Liver (tissue), 9 donors: ENCODE data around the gene ARID4B. TPM values are rescaled to one million over a fixed set of nuclear protein-coding genes. Genes with fewer than 3 reads are reported as not detected.

ENCODE experiments used
- DNase-seq: peaks from one replicate; pipeline ENCODE4 v3.0.0-alpha.2; 2017; ENCODE audit warnings: low spot score
- H3K27ac ChIP-seq, 2 donors: one replicate each; pipeline ENCODE4 v1.7.0; 2013; ENCODE audit warnings: inconsistent platforms in 2 of 2, low read length in 2 of 2, control low read depth in 1 of 2, low read depth in 1 of 2, mild to moderate bottlenecking in 1 of 2
- H3K27me3 ChIP-seq, 4 donors: one replicate each; pipeline versions ENCODE4 v1.6.1 to v1.7.0; 2013; ENCODE audit warnings: low read length in 3 of 4, inconsistent platforms in 1 of 4, mild to moderate bottlenecking in 1 of 4, moderate library complexity in 1 of 4; ENCODE audit not compliant: control insufficient read depth in 4 of 4, insufficient read depth in 4 of 4
- H3K36me3 ChIP-seq, 4 donors: one replicate each; pipeline versions ENCODE4 v1.6.1 to v1.7.0; 2013; ENCODE audit warnings: low read length in 3 of 4, mild to moderate bottlenecking in 3 of 4, low read depth in 1 of 4, moderate library complexity in 1 of 4; ENCODE audit not compliant: control insufficient read depth in 4 of 4, insufficient read depth in 3 of 4
- H3K4me1 ChIP-seq, 4 donors: one replicate each; pipeline versions ENCODE4 v1.6.1 to v1.7.0; 2013; ENCODE audit warnings: low read length in 3 of 4, mild to moderate bottlenecking in 3 of 4, moderate library complexity in 1 of 4; ENCODE audit not compliant: control insufficient read depth in 4 of 4, insufficient read depth in 4 of 4
- H3K4me3 ChIP-seq, 3 donors: one replicate each; pipeline versions ENCODE4 v1.6.1 to v1.7.0; 2013; ENCODE audit warnings: low read length in 3 of 3, control low read depth in 1 of 3, low read depth in 1 of 3, mild to moderate bottlenecking in 1 of 3
- H3K9ac ChIP-seq, 2 donors: one replicate each; pipeline ENCODE4 v1.7.0; 2013; ENCODE audit warnings: low read length in 2 of 2, mild to moderate bottlenecking in 2 of 2, moderate library complexity in 2 of 2, control low read depth in 1 of 2, low read depth in 1 of 2
- H3K9me3 ChIP-seq, 4 donors: one replicate each; pipeline versions ENCODE4 v1.6.1 to v1.7.0; 2013; ENCODE audit warnings: low read length in 3 of 4; ENCODE audit not compliant: control insufficient read depth in 4 of 4
- EGR1 ChIP-seq, 2 donors: IDR thresholded peaks; 2 replicates each; pipeline ENCODE4 v1.6.1; 2016 to 2018; ENCODE audit warnings: antibody characterized with exemption in 2 of 2, low read depth in 2 of 2
- FOXA2 ChIP-seq: IDR thresholded peaks from 2 replicates; pipeline ENCODE4 v1.6.1; 2016; ENCODE audit warnings: antibody characterized with exemption
- GABPA ChIP-seq, 2 donors: IDR thresholded peaks in 1 of 2; conservative IDR thresholded peaks in 1 of 2; 2 replicates each; pipeline ENCODE4 v1.6.1; 2016; ENCODE audit warnings: antibody characterized with exemption in 2 of 2, mild to moderate bottlenecking in 1 of 2, moderate library complexity in 1 of 2
- HNF4G ChIP-seq: IDR thresholded peaks from 2 replicates; pipeline ENCODE4 v1.6.1; 2016; ENCODE audit warnings: antibody characterized with exemption
- JUND ChIP-seq, 2 donors: IDR thresholded peaks; 2 replicates each; pipeline ENCODE4 v1.6.1; 2016; ENCODE audit warnings: antibody characterized with exemption in 2 of 2
- NR2F2 ChIP-seq: IDR thresholded peaks from 2 replicates; pipeline ENCODE4 v1.6.1; 2016; ENCODE audit warnings: antibody characterized with exemption
- RAD21 ChIP-seq, 2 donors: IDR thresholded peaks; 2 replicates each; pipeline ENCODE4 v1.6.1; 2016; ENCODE audit warnings: antibody characterized with exemption in 2 of 2, mild to moderate bottlenecking in 2 of 2
- RXRA ChIP-seq, 2 donors: IDR thresholded peaks; 2 replicates each; pipeline ENCODE4 v1.6.1; 2017 to 2018; ENCODE audit warnings: antibody characterized with exemption in 2 of 2, mild to moderate bottlenecking in 1 of 2
- SP1 ChIP-seq: IDR thresholded peaks from 2 replicates; pipeline ENCODE4 v1.6.1; 2018; ENCODE audit warnings: antibody characterized with exemption, mild to moderate bottlenecking
- TAF1 ChIP-seq: conservative IDR thresholded peaks from 2 replicates; pipeline ENCODE4 v1.6.1; 2016; ENCODE audit warnings: antibody characterized with exemption, mild to moderate bottlenecking
- YY1 ChIP-seq: IDR thresholded peaks from 2 replicates; pipeline ENCODE4 v1.6.1; 2016; ENCODE audit warnings: antibody characterized with exemption, mild to moderate bottlenecking
- WGBS: extraction: QIAGEN DNeasy Blood & Tissue Kit; methylation state at CpG from one replicate; pipeline ENCODE4 v1.1.7; 2013; 5-methylcytosine and 5-hydroxymethylcytosine counted together
- polyA plus RNA-seq, 2 donors: library from polyadenylated mRNA; stranded (reverse) in 1 of 2; unstranded in 1 of 2; fragments of 200-250 nt in 1 of 2; fragments of >200 nt in 1 of 2; fragmentation: Nextera tagmentation in 1 of 2; extraction: Ambion mirVana in 1 of 2; gene quantifications; one replicate each; pipeline versions ENCODE4 v1.2.1 to v1.2.3, GENCODE V29; 2013 to 2015
- total RNA-seq, 2 donors: library from RNA; depleted of rRNA; stranded (reverse); fragments of >200 nt; gene quantifications; one replicate each; pipeline ENCODE4 v1.2.3, GENCODE V29; 2014
- TF ChIP-seq, protein P1 (sequence below): IDR thresholded peaks from 2 replicates; pipeline ENCODE4 v1.6.1; 2016; ENCODE audit warnings: antibody characterized with exemption
- TF ChIP-seq, protein P2 (sequence below): IDR thresholded peaks from 2 replicates; pipeline ENCODE4 v1.6.1; 2016; ENCODE audit warnings: antibody characterized with exemption
- TF ChIP-seq, protein P3 (sequence below): IDR thresholded peaks from 2 replicates; pipeline ENCODE4 v1.6.1; 2016; ENCODE audit warnings: antibody characterized with exemption
- TF ChIP-seq, protein P4 (sequence below): fragments of 150-350 bp; IDR thresholded peaks from 2 replicates; pipeline ENCODE4 v1.5.1; 2017; ENCODE audit warnings: improper control_type of control experiment, low read depth, low read length; ENCODE audit not compliant: missing input control
- TF ChIP-seq, protein P5 (sequence below): IDR thresholded peaks from 2 replicates; pipeline ENCODE4 v1.6.1; 2016; ENCODE audit warnings: antibody characterized with exemption, mild to moderate bottlenecking
- donor health status: healthy.
- donor health status: healthy.
- donor health status: healthy.
- donor health status: healthy.
- donor health status: healthy.

ARID4B gene
- total and polyA plus RNA-seq, 4 donors = 4.2 to 27.3 (median 21.3) TPM

DNA sequence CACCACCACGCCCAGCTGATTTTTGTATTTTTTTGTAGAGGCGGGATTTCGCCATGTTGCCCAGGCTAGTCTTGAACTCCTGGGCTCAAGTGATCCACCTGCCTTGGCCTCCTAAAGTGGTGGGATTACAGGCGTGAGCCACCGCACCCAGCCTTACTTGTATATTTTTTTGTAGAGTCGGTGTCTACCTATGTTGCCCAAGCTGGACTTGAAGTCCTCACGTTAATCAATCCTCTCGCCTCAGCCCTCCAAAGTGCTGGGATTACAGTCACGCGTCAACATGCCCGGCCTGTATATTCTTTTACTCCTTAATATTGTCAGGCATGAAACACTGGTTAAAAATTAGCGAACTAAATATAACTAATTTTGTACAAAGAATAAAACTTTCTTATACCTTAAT is 193.8 kb downstream of the ARID4B start:
- 97% methylated on average over 12 of the region's 12 CpGs for WGBS
- H3K9ac ChIP-seq = no peak overlapping the region
- no peaks in the 10 kb centered on the region for H3K9me3 ChIP-seq
- TF ChIP-seq RAD21 (IDR thresholded peaks at IDR 0.05) = no peak
- no peak for TF ChIP-seq RXRA (IDR thresholded peaks at IDR 0.05)
- no peak for TF ChIP-seq EGR1 (IDR thresholded peaks at IDR 0.05; ENCODE audit: low read depth in 2 of 2)
- no peak for TF ChIP-seq FOXA2
- TF ChIP-seq TAF1 = no peak
- no peak for TF ChIP-seq SP1
- no peak for TF ChIP-seq NR2F2
- TF ChIP-seq, protein P1, sequence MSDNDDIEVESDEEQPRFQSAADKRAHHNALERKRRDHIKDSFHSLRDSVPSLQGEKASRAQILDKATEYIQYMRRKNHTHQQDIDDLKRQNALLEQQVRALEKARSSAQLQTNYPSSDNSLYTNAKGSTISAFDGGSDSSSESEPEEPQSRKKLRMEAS = no peak
- TF ChIP-seq, protein P2, sequence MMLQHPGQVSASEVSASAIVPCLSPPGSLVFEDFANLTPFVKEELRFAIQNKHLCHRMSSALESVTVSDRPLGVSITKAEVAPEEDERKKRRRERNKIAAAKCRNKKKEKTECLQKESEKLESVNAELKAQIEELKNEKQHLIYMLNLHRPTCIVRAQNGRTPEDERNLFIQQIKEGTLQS = no peak
- TF ChIP-seq GABPA (IDR thresholded peaks at IDR 0.05 in 1 of 2, conservative IDR thresholded peaks at IDR 0.05 in 1 of 2) = no peak
- TF ChIP-seq, protein P3, sequence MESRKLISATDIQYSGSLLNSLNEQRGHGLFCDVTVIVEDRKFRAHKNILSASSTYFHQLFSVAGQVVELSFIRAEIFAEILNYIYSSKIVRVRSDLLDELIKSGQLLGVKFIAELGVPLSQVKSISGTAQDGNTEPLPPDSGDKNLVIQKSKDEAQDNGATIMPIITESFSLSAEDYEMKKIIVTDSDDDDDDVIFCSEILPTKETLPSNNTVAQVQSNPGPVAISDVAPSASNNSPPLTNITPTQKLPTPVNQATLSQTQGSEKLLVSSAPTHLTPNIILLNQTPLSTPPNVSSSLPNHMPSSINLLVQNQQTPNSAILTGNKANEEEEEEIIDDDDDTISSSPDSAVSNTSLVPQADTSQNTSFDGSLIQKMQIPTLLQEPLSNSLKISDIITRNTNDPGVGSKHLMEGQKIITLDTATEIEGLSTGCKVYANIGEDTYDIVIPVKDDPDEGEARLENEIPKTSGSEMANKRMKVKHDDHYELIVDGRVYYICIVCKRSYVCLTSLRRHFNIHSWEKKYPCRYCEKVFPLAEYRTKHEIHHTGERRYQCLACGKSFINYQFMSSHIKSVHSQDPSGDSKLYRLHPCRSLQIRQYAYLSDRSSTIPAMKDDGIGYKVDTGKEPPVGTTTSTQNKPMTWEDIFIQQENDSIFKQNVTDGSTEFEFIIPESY = no peak
- TF ChIP-seq YY1 = no peak
- TF ChIP-seq JUND (IDR thresholded peaks at IDR 0.05) = no peak
- H3K36me3 ChIP-seq = peaks cover 12 to 27% (median 21%) of the 10 kb centered on the region in 4 donors
- DNase-seq = no peak
- no peak overlapping the region for H3K27ac ChIP-seq
- peaks cover 0 to under 1% (median 0%) of the 10 kb centered on the region in 4 donors for H3K4me1 ChIP-seq
- no peaks in the 10 kb centered on the region for H3K27me3 ChIP-seq
- H3K4me3 ChIP-seq = no peak overlapping the region

DNA sequence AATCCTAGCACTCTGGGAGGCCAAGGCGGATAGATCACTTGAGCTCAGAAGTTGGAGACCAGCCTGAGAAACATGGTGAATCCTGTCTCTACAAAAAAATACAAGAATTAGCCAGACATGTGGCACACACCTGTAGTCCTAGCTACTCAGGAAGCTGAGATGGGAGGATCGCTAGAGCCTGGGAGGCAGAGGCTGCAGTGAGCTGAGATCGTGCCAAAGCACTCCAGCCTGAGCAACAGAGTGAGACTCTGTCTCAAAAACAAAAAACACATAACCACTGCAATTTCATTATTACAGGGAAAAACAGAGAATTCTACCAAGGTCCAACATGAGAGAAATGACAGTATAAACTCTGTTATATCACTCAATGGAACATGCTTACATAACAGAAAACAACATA is 194.9 kb downstream of the ARID4B start:
- Histone ChIP-seq H3K4me3 (no peak overlapping the region), H3K9ac (no peak overlapping the region), H3K4me1 (peaks cover 0 to 4% (median 0%) of the 10 kb centered on the region in 4 donors), H3K27me3 (no peaks in the 10 kb centered on the region), H3K36me3 (peaks cover 10 to 24% (median 19%) of the 10 kb centered on the region in 4 donors), H3K27ac (no peak overlapping the region), H3K9me3 (no peaks in the 10 kb centered on the region)
- no peak for DNase-seq
- TF ChIP-seq JUND (IDR thresholded peaks at IDR 0.05) (no peak), TAF1 (no peak), RXRA (IDR thresholded peaks at IDR 0.05) (no peak), HNF4G (no peak), SP1 (no peak), NR2F2 (no peak)
- TF ChIP-seq, protein P4, sequence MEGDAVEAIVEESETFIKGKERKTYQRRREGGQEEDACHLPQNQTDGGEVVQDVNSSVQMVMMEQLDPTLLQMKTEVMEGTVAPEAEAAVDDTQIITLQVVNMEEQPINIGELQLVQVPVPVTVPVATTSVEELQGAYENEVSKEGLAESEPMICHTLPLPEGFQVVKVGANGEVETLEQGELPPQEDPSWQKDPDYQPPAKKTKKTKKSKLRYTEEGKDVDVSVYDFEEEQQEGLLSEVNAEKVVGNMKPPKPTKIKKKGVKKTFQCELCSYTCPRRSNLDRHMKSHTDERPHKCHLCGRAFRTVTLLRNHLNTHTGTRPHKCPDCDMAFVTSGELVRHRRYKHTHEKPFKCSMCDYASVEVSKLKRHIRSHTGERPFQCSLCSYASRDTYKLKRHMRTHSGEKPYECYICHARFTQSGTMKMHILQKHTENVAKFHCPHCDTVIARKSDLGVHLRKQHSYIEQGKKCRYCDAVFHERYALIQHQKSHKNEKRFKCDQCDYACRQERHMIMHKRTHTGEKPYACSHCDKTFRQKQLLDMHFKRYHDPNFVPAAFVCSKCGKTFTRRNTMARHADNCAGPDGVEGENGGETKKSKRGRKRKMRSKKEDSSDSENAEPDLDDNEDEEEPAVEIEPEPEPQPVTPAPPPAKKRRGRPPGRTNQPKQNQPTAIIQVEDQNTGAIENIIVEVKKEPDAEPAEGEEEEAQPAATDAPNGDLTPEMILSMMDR = no peak
- TF ChIP-seq, protein P5, sequence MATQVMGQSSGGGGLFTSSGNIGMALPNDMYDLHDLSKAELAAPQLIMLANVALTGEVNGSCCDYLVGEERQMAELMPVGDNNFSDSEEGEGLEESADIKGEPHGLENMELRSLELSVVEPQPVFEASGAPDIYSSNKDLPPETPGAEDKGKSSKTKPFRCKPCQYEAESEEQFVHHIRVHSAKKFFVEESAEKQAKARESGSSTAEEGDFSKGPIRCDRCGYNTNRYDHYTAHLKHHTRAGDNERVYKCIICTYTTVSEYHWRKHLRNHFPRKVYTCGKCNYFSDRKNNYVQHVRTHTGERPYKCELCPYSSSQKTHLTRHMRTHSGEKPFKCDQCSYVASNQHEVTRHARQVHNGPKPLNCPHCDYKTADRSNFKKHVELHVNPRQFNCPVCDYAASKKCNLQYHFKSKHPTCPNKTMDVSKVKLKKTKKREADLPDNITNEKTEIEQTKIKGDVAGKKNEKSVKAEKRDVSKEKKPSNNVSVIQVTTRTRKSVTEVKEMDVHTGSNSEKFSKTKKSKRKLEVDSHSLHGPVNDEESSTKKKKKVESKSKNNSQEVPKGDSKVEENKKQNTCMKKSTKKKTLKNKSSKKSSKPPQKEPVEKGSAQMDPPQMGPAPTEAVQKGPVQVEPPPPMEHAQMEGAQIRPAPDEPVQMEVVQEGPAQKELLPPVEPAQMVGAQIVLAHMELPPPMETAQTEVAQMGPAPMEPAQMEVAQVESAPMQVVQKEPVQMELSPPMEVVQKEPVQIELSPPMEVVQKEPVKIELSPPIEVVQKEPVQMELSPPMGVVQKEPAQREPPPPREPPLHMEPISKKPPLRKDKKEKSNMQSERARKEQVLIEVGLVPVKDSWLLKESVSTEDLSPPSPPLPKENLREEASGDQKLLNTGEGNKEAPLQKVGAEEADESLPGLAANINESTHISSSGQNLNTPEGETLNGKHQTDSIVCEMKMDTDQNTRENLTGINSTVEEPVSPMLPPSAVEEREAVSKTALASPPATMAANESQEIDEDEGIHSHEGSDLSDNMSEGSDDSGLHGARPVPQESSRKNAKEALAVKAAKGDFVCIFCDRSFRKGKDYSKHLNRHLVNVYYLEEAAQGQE = no peak
- TF ChIP-seq, protein P2 = no peak
- whole genome bisulfite sequencing = 95% methylated on average over 3 of the region's 3 CpGs
